IMR-90 (cell line): ENCODE data around the gene LEUTX. TPM values are rescaled to one million over a fixed set of nuclear protein-coding genes. Genes with fewer than 3 reads are reported as not detected.

Experiments used
- ATAC-seq: fragments of 200-7000 bp; cut with Tn5 transposase; 2 replicates; pipeline ENCODE4 v1.9.1; 2020; ENCODE audit warnings: low read depth, mild to moderate bottlenecking, moderate library complexity
- BruUV-seq: library from RNA; stranded (reverse); fragments of 400-500 nt; replicated peaks from 2 replicates; lab custom pipeline; 2021; lab: Mats Ljungman, UMichigan
- CTCF ChIA-PET: fragments of 300-600 bp; formaldehyde crosslinking; extraction: SDS; loops from one replicate; lab custom pipeline; 2021; ENCODE audit warnings: antibody characterized with exemption; lab: Yijun Ruan, JAX
- POLR2A ChIA-PET: fragments of 300-600 bp; sonication (Branson Sonifier 250); formaldehyde crosslinking; loops from one replicate; lab custom pipeline; 2022; ENCODE audit warnings: antibody characterized with exemption; ENCODE audit not compliant: unreplicated experiment; lab: Charles Lee
- DNase-seq: peaks from one replicate; pipeline ENCODE4 v3.0.0; 2013
- H2AFZ ChIP-seq: replicated peaks from 2 replicates; pipeline ENCODE3; 2013; ENCODE audit warnings: low read length, mild to moderate bottlenecking; ENCODE audit not compliant: poor library complexity
- H2AK5ac ChIP-seq: 2 replicates; pipeline ENCODE4 v1.6.1; 2013; ENCODE audit warnings: low read depth, low read length, inconsistent platforms
- H2AK9ac ChIP-seq: replicated peaks from 2 replicates; pipeline ENCODE3; 2013; ENCODE audit warnings: mild to moderate bottlenecking, low read depth, low read length, moderate library complexity; ENCODE audit not compliant: poor library complexity
- H2BK120ac ChIP-seq: 2 replicates; pipeline ENCODE4 v1.6.1; 2013; ENCODE audit warnings: low read depth, low read length, inconsistent platforms
- H2BK15ac ChIP-seq: 3 replicates; pipeline ENCODE4 v1.6.1; 2013; ENCODE audit warnings: low read depth, low read length, inconsistent platforms
- H2BK20ac ChIP-seq: 2 replicates; pipeline ENCODE4 v1.6.1; 2013; ENCODE audit warnings: low read depth, mild to moderate bottlenecking, inconsistent platforms, low read length, moderate library complexity
- H2BK5ac ChIP-seq: 2 replicates; pipeline ENCODE4 v1.6.1; 2013; ENCODE audit warnings: mild to moderate bottlenecking, low read depth, low read length, inconsistent platforms; ENCODE audit not compliant: poor library complexity, severe bottlenecking
- H3K14ac ChIP-seq: replicated peaks from 2 replicates; pipeline ENCODE4 v1.6.1; 2013; ENCODE audit warnings: low read depth, low read length, inconsistent platforms
- H3K18ac ChIP-seq: 2 replicates; pipeline ENCODE4 v1.6.1; 2013; ENCODE audit warnings: low read depth, low read length, control low read depth
- H3K23ac ChIP-seq: 2 replicates; pipeline ENCODE4 v1.6.1; 2013; ENCODE audit warnings: low read depth, low read length, inconsistent platforms
- H3K27ac ChIP-seq: 2 replicates; pipeline ENCODE4 v1.5.1; 2013; ENCODE audit warnings: mild to moderate bottlenecking, control low read depth, low read length; ENCODE audit not compliant: insufficient read depth
- H3K27me3 ChIP-seq: 2 replicates; pipeline ENCODE4 v1.6.1; 2013; ENCODE audit warnings: low read length; ENCODE audit not compliant: control insufficient read depth, insufficient read depth
- H3K36me3 ChIP-seq: 2 replicates; pipeline ENCODE4 v1.6.1; 2013; ENCODE audit warnings: low read length, mixed read lengths; ENCODE audit not compliant: control insufficient read depth, insufficient read depth
- H3K4ac ChIP-seq: 2 replicates; pipeline ENCODE4 v1.6.1; 2013; ENCODE audit warnings: low read depth, low read length, inconsistent platforms
- H3K4me1 ChIP-seq: 2 replicates; pipeline ENCODE4 v1.6.1; 2013; ENCODE audit warnings: low read length, mixed read lengths; ENCODE audit not compliant: control insufficient read depth, insufficient read depth
- H3K4me2 ChIP-seq: 2 replicates; pipeline ENCODE4 v1.6.1; 2013; ENCODE audit warnings: low read depth, mild to moderate bottlenecking, control low read depth, low read length, moderate library complexity
- H3K4me3 ChIP-seq: 2 replicates; pipeline ENCODE4 v1.5.1; 2013; ENCODE audit warnings: low read depth, mild to moderate bottlenecking, control low read depth, low read length, moderate library complexity; ENCODE audit not compliant: insufficient read depth
- H3K56ac ChIP-seq: 2 replicates; pipeline ENCODE4 v1.6.1; 2013; ENCODE audit warnings: low read length, inconsistent platforms; ENCODE audit not compliant: insufficient read depth; ENCODE audit errors: extremely low read depth
- H3K79me1 ChIP-seq, 2 experiments: 2 replicates each; pipeline ENCODE4 v1.6.1; 2013; ENCODE audit warnings: low read length in 2 of 2, inconsistent platforms in 1 of 2, low read depth in 1 of 2
- H3K9ac ChIP-seq: 2 replicates; pipeline ENCODE4 v1.6.1; 2013; ENCODE audit warnings: low read depth, low read length, control low read depth
- H3K9me1 ChIP-seq: 2 replicates; pipeline ENCODE4 v1.6.1; 2013; ENCODE audit warnings: low read length, inconsistent platforms; ENCODE audit not compliant: insufficient read depth
- H3K9me3 ChIP-seq: 2 replicates; pipeline ENCODE4 v1.6.1; 2013; ENCODE audit warnings: low read length; ENCODE audit not compliant: control insufficient read depth, insufficient read depth
- H4K20me1 ChIP-seq: 2 replicates; pipeline ENCODE4 v1.6.1; 2013; ENCODE audit warnings: low read length, inconsistent platforms; ENCODE audit not compliant: insufficient read depth
- H4K5ac ChIP-seq: 2 replicates; pipeline ENCODE4 v1.6.1; 2013; ENCODE audit warnings: mild to moderate bottlenecking, low read depth, low read length, control low read depth
- H4K8ac ChIP-seq, 2 experiments: 2 replicates each; pipeline ENCODE4 v1.6.1; 2013; ENCODE audit warnings: low read depth in 2 of 2, low read length in 2 of 2, control low read depth in 1 of 2, inconsistent platforms in 1 of 2
- H4K91ac ChIP-seq: 2 replicates; pipeline ENCODE4 v1.6.1; 2013; ENCODE audit warnings: low read depth, low read length, inconsistent platforms; ENCODE audit not compliant: insufficient read depth
- BHLHE40 ChIP-seq: fragments of 150-350 bp; IDR thresholded peaks from 2 replicates; pipeline ENCODE4 v1.6.1; 2016; ENCODE audit warnings: mild to moderate bottlenecking, low read depth, low read length
- CEBPB ChIP-seq: IDR thresholded peaks from 2 replicates; pipeline ENCODE4 v1.6.1; 2012; ENCODE audit warnings: low read depth, low read length, improper control_type of control experiment
- CHD1 ChIP-seq: IDR thresholded peaks from 2 replicates; pipeline ENCODE4 v1.6.1; 2012; ENCODE audit warnings: low read depth, low read length, improper control_type of control experiment
- FOS ChIP-seq: fragments of 150-350 bp; IDR thresholded peaks from 2 replicates; pipeline ENCODE4 v1.6.1; 2016; ENCODE audit warnings: low read depth, low read length
- MAFK ChIP-seq: IDR thresholded peaks from 2 replicates; pipeline ENCODE4 v1.6.1; 2012; ENCODE audit warnings: low read depth, low read length, improper control_type of control experiment
- MAZ ChIP-seq: IDR thresholded peaks from 2 replicates; pipeline ENCODE4 v1.6.1; 2012; ENCODE audit warnings: low read depth, mild to moderate bottlenecking, low read length, improper control_type of control experiment, moderate library complexity, borderline replicate concordance
- MXI1 ChIP-seq: IDR thresholded peaks from 2 replicates; pipeline ENCODE4 v1.6.1; 2012; ENCODE audit warnings: low read depth, mild to moderate bottlenecking, low read length, moderate library complexity, borderline replicate concordance
- NFE2L2 ChIP-seq: fragments of 150-350 bp; IDR thresholded peaks from 2 replicates; pipeline ENCODE4 v1.6.1; 2016; ENCODE audit warnings: low read depth, mild to moderate bottlenecking, low read length
- POLR2A ChIP-seq: IDR thresholded peaks from 2 replicates; pipeline ENCODE4 v1.6.1; 2012; ENCODE audit warnings: mild to moderate bottlenecking, low read depth, low read length
- RAD21 ChIP-seq: IDR thresholded peaks from 2 replicates; pipeline ENCODE4 v1.6.1; 2012; ENCODE audit warnings: low read length, improper control_type of control experiment
- RCOR1 ChIP-seq: IDR thresholded peaks from 2 replicates; pipeline ENCODE4 v1.6.1; 2012; ENCODE audit warnings: mild to moderate bottlenecking, low read length, improper control_type of control experiment; ENCODE audit not compliant: insufficient replicate concordance
- RFX5 ChIP-seq: IDR thresholded peaks from 2 replicates; pipeline ENCODE4 v1.8.0; 2012; ENCODE audit warnings: low read depth, mild to moderate bottlenecking, low read length, moderate library complexity
- SMC3 ChIP-seq: fragments of 150-350 bp; IDR thresholded peaks from 2 replicates; pipeline ENCODE4 v1.6.1; 2016; ENCODE audit warnings: low read depth, mild to moderate bottlenecking, antibody characterized with exemption, low read length, moderate library complexity
- WGBS, 2 experiments: methylation state at CpG; one replicate each; pipeline versions ENCODE4 v1.1.5 to v1.1.7; 2013; ENCODE audit warnings: missing lambda C conversion rate in 2 of 2; ENCODE audit not compliant: insufficient read length in 1 of 2; ENCODE audit errors: extremely low coverage in 2 of 2; 5-methylcytosine and 5-hydroxymethylcytosine counted together
- dilution Hi-C: fragments of 300-500 bp; cut with HindIII; formaldehyde crosslinking; loops from one replicate; pipeline ENCODE4 v1.14.3; 2018; ENCODE audit warnings: low sequenced_read_pairs; ENCODE audit not compliant: unreplicated experiment
- in situ Hi-C: fragments of 300-500 bp; cut with MboI; formaldehyde crosslinking; loops from 3 replicates; pipeline ENCODE4 v1.14.3; 2019; ENCODE audit warnings: low sequenced_read_pairs, inconsistent platforms, mixed read lengths
- intact Hi-C: fragments of 100-400 bp; cut with micrococcal nuclease; formaldehyde crosslinking; loops from 2 replicates; pipeline ENCODE4 v1.10.0; 2022
- polyA plus RNA-seq, 3 experiments: library from polyadenylated mRNA; depleted of rRNA; stranded (reverse); fragments of >200 nt; gene quantifications; 2 replicates each; pipeline ENCODE4 v1.2.3, GENCODE V29; 2012; ENCODE audit warnings: low replicate concordance in 1 of 3
- total RNA-seq: library from RNA; depleted of rRNA; stranded (reverse); fragments of >200 nt; gene quantifications from 2 replicates; pipeline ENCODE4 v1.2.3, GENCODE V29; 2012
- TF ChIP-seq, protein P1 (sequence below): fragments of 150-350 bp; IDR thresholded peaks from 2 replicates; pipeline ENCODE4 v1.6.1; 2017; ENCODE audit warnings: mild to moderate bottlenecking, antibody characterized with exemption, low read length, low read depth
- TF ChIP-seq, protein P2 (sequence below): conservative IDR thresholded peaks from 2 replicates; pipeline ENCODE4 v1.5.1; 2012; ENCODE audit warnings: mild to moderate bottlenecking, low read depth, low read length, improper control_type of control experiment
- TF ChIP-seq, protein P3 (sequence below): fragments of 150-350 bp; IDR thresholded peaks from 2 replicates; pipeline ENCODE4 v1.6.1; 2016; ENCODE audit warnings: low read depth, mild to moderate bottlenecking, low read length, moderate library complexity, borderline replicate concordance

LEUTX gene
- total and polyA plus RNA-seq, 2 of the 4 experiments (the other 2 are of a cell fraction): not detected

DNA sequence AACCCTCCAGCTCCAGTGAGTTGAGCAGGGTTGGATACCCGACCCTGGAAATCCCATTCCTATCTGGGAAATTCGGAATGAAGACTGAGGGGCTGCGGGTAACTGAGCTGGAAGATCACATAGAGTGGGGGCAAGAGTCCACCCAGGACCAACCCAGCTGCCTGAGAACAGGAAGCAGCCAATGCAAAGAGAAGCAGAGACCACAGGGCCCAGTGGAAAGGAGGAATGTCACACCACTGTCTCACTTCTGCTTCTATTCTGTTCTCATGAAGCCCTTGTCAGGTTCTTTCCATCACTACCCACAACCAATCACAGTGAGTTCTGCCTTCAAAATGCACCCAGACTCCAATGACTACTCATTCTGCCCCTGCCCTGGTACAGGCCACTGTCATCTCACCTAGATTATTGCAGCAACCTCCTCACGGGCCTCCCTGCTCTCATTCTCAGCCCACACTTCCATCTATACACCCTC is 40.0 kb downstream of the LEUTX start:
- dilution Hi-C loops (no loop called here), in situ Hi-C loops (no loop called here), intact Hi-C loops (no loop called here)
- ChIA-PET CTCF (no interaction called here), POLR2A (no interaction called here)
- no peak overlapping the region for H3K56ac ChIP-seq
- H3K18ac ChIP-seq: no peak overlapping the region
- WGBS, 2 experiments: 100% methylated on average over 1 of the region's 4 CpGs; no CpG with 5 or more reads in 1 of the 2 experiments
- peaks cover 3% of the 10 kb centered on the region for H3K4me1 ChIP-seq
- H4K5ac ChIP-seq: no peak overlapping the region
- H3K9me3 ChIP-seq: no peaks in the 10 kb centered on the region
- H2AK9ac ChIP-seq: no peak overlapping the region
- H3K9ac ChIP-seq: no peak overlapping the region
- H2BK120ac ChIP-seq: no peak overlapping the region
- no peaks in the 10 kb centered on the region for H3K27me3 ChIP-seq
- H3K4me3 ChIP-seq: no peak overlapping the region
- DNase-seq (no peak), ATAC-seq (no peak)
- no peak overlapping the region for H4K91ac ChIP-seq
- no peak overlapping the region for H3K27ac ChIP-seq
- H3K23ac ChIP-seq: no peak overlapping the region
- no peak overlapping the region for H2AFZ ChIP-seq
- H2BK20ac ChIP-seq: no peak overlapping the region
- no peak for TF ChIP-seq RFX5
- no peak for TF ChIP-seq RAD21
- no peak for TF ChIP-seq CEBPB
- TF ChIP-seq MAZ: no peak
- no peak for TF ChIP-seq FOS
- TF ChIP-seq BHLHE40: no peak
- TF ChIP-seq, protein P1, sequence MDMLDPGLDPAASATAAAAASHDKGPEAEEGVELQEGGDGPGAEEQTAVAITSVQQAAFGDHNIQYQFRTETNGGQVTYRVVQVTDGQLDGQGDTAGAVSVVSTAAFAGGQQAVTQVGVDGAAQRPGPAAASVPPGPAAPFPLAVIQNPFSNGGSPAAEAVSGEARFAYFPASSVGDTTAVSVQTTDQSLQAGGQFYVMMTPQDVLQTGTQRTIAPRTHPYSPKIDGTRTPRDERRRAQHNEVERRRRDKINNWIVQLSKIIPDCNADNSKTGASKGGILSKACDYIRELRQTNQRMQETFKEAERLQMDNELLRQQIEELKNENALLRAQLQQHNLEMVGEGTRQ: no peak
- TF ChIP-seq RCOR1: no peak
- TF ChIP-seq MXI1: no peak
- TF ChIP-seq, protein P2, sequence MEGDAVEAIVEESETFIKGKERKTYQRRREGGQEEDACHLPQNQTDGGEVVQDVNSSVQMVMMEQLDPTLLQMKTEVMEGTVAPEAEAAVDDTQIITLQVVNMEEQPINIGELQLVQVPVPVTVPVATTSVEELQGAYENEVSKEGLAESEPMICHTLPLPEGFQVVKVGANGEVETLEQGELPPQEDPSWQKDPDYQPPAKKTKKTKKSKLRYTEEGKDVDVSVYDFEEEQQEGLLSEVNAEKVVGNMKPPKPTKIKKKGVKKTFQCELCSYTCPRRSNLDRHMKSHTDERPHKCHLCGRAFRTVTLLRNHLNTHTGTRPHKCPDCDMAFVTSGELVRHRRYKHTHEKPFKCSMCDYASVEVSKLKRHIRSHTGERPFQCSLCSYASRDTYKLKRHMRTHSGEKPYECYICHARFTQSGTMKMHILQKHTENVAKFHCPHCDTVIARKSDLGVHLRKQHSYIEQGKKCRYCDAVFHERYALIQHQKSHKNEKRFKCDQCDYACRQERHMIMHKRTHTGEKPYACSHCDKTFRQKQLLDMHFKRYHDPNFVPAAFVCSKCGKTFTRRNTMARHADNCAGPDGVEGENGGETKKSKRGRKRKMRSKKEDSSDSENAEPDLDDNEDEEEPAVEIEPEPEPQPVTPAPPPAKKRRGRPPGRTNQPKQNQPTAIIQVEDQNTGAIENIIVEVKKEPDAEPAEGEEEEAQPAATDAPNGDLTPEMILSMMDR: no peak
- TF ChIP-seq SMC3: no peak
- TF ChIP-seq CHD1: no peak
- no peak for TF ChIP-seq POLR2A
- TF ChIP-seq, protein P3, sequence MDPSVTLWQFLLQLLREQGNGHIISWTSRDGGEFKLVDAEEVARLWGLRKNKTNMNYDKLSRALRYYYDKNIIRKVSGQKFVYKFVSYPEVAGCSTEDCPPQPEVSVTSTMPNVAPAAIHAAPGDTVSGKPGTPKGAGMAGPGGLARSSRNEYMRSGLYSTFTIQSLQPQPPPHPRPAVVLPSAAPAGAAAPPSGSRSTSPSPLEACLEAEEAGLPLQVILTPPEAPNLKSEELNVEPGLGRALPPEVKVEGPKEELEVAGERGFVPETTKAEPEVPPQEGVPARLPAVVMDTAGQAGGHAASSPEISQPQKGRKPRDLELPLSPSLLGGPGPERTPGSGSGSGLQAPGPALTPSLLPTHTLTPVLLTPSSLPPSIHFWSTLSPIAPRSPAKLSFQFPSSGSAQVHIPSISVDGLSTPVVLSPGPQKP: no peak
- TF ChIP-seq MAFK: no peak
- no peak for TF ChIP-seq NFE2L2
- H4K20me1 ChIP-seq: no peaks in the 10 kb centered on the region
- H3K79me1 ChIP-seq: peaks cover 4 to 9% of the 10 kb centered on the region in 2 experiments
- H2BK5ac ChIP-seq: no peak overlapping the region
- no TSS peak for BruUV-seq
- H4K8ac ChIP-seq: no peak overlapping the region
- H3K9me1 ChIP-seq: peaks cover 7% of the 10 kb centered on the region; the same call in 1 of the 2 replicates
- H3K36me3 ChIP-seq: no peaks in the 10 kb centered on the region; the same call in 1 of the 2 replicates
- H3K4me2 ChIP-seq: no peak overlapping the region
- no peak overlapping the region for H3K4ac ChIP-seq
- no peak overlapping the region for H3K14ac ChIP-seq
- no peak overlapping the region for H2AK5ac ChIP-seq
- H2BK15ac ChIP-seq: no peak overlapping the region
